GM18526 (cell line): ENCODE data around the gene ELMO1.

Source experiments
- POLR2A ChIP-seq: IDR thresholded peaks from 3 replicates; pipeline ENCODE4 v1.6.1; 2011; ENCODE audit not compliant: insufficient read length; ENCODE audit errors: extremely low read depth

ELMO1 gene

GRCh38 chr7:36880108-36880507 lies 568.6 kb downstream of the ELMO1 start:
- TF ChIP-seq POLR2A, result no peak

- no peak for TF ChIP-seq POLR2A
Measured at GRCh38 chr7:36879021-36879420, 569.6 kb downstream of the ELMO1 start.

DNA sequence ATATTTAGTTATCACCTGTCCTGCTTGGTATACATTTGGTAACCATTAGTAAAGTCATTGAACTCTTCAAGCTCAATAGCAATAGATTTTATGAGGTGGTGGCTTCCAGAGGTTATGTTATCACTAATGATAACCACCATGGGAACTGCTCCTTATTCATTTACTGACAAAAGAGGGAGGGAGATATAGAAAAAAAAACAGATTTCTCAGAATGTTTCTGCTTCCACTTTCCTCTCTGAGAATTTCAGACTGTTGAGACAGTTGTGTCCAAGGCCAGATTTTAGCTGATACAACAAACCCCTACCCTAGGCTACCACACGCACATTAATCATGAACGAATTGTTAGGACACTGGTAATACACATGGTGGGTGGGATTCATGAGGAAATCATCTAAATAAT lies 570.4 kb downstream of the ELMO1 start:
- TF ChIP-seq POLR2A, result no peak

DNA sequence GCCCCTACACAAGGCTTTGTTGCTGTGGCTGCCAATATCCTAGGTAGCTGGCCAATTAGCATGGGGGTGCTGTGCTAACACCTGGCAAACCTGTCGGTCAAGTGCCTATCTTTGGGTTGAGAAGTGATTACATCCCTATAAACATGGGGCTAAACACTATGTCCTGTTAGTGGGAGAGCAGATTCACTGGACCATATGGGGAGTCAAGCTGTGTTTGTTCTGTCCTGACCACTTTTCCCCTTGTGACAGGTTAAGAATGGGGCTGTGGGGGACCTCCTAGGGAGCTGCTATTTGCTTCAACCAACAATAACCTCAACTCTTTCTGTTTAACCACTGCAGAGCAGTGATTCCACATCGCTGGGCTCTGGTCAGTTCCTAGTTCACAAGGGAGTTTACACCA lies 572.9 kb downstream of the ELMO1 start:
- no peak for TF ChIP-seq POLR2A

DNA sequence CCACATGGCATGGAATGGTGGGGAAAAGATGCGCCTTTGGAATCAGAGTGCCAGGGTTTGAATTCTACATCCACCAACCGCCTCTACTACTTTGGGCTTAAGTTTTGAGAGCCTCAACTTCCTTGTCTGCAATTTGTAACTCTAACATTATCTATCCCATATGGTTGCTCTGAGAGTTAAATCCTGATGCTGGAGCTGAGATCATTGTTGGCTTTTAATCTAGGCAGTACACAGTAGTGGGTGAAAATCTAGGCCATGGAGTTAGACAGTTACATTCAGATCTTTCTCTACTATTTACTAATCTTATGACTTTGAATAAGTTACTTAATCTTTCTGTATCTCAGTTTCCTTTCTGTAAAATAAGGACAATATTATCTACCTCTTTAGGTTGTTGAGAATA lies 574.6 kb downstream of the ELMO1 start:
- no peak for TF ChIP-seq POLR2A

DNA sequence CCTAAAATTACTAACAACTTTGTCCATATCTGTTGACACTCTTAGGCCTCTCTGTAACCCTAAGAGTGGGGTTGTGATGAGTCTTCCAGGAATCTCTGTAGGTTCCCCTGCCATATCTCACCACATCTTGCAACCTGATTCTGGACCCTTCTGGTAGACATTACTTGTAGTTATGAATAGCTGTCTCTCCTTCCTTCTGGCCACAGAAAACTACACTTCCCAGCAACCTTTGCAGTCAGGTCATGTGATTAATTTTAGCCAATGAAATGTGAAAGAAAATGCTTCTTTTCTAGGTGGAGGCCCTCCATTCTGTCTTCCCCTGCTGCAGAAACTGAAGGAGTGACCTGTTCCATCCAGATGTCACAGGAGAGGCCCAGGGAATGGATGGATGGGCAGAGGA lies 576.8 kb downstream of the ELMO1 start:
- no peak for TF ChIP-seq POLR2A

- no peak for TF ChIP-seq POLR2A
Measured at GRCh38 chr7:36871355-36871738, 577.3 kb downstream of the ELMO1 start.

DNA sequence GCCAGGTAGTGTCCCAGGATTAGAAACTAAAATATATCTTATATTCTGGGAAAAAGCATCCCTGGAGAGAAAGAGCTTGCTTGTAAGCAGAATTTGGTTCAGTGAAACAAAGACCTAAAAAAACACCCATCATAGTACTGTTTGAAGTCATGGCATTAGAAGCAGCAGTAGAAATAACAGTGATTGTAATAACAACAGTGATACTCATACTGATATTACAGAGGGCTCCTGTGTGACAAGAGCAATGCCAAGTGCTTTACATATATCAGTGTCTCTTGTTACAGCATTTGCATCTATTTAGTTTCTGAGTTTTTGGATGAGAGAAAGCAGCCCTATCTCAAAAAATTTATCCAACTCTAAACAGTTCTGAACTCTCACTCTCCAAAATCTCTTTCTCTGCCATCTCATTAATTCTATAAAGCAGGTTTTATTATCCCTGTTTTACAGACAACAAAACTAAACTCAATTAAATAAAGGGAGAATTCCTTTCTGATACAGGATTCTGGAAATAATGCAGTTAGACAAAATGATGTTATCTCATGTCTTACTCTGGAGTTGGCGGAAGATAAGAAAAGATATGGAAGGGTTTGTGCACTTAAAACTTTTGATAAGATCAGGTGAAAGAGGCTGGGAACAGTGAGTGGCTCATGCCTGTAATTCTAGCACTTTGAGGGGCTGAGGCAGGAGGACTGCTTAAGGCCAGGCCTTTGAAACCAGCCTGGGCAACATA lies 577.9 kb downstream of the ELMO1 start:
- TF ChIP-seq POLR2A, result no peak

- no peak for TF ChIP-seq POLR2A
Measured at GRCh38 chr7:36868727-36869411, 579.8 kb downstream of the ELMO1 start.

DNA sequence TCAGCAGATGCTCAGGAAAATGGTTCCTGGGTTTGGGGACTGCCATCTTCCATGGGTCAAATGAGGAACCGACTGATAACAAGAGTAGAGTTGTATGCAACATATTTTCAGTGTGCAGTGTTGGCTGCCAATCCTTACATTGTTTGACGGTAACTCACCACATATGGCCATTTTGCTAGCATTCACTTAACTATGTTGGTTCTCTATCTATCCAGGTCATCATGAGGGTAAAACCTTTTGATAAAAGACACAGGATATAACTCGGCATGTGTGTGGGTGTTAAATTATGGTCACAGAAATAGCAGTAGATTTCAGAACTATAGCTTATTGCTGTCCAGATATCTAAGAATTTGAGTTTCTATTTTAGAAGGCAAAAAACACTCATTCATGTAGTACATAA lies 583.6 kb downstream of the ELMO1 start:
- no peak for TF ChIP-seq POLR2A

DNA sequence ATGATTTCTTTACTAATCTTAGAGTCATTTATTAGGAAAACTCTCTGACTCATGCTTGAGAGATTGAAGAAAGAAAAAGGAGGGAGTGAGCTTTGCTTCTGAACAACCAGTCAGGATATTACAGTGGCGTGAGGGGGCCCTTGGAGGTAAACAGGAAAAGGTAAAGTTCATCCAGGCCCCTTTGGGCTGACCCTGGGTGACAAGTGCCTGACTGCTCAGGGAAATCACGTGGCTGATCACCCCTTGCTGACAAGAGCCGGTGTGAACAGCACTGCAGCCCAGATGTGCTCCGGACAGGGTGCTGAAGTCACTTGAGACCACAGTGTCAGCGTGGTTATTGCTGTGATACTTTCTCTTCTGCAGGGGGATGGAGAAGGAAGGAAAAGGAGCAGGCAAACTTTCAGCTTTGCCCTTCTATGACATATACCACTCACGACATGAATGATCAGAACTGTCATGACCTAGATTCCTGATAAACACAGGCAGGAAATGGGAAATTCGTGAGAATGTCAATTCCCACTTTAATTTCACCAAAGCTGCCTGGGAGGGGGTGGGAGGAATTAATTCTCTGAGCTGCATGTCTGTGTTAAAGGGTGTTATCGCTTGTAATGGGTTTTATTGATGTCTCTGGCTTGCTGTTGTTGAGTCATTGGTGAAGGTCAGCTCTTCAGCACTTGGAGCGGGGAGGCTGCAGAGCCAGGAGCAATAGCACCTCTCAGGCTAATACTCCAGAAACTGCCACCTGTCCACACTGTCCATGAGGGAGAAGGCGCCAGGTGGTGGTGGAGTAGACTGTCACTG lies 584.6 kb downstream of the ELMO1 start:
- no peak for TF ChIP-seq POLR2A

DNA sequence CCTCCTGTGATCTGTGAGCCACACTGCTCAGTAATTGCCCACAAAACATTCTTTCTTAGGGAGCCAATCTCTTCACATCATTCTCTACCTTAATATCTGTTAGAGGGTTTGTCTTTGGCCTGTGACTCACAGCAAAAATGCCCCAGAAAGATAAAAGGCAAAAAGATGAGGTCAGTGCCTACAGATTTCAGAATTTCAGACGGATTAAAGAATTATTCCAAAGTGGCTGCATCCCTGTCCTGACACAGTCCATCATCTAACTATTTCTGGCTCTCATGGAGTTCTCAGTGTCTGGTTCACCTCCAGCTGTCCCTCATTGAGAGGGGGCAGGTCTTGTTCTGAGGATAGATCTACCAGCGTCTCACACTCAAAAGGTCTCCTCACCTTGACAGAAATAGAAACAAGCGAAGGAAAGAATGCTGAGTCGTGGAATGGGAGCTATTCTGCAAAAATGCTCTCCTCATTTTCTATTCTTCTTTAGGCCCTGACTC lies 585.8 kb downstream of the ELMO1 start:
- TF ChIP-seq POLR2A, result no peak

- no peak for TF ChIP-seq POLR2A
Measured at GRCh38 chr7:36861656-36862055, 587.0 kb downstream of the ELMO1 start.

DNA sequence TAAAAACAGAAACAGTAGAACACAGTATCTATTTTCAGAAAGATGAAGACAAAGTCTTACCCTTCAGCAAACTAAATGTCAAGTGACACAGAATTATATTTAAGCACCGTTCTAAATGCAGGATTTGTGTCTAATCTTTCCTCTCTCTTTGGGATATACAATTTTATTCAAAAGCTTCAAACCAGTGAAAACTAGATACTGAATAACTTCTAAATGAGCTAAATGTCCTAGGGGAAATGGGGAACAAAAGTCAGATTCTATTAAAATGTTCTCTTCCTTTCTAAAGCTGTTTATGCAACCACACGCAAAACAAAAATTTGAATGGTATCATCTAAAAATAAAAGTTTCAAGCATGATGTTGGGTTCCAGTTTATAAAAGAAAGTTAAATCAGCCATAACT lies 588.0 kb downstream of the ELMO1 start:
- no peak for TF ChIP-seq POLR2A

DNA sequence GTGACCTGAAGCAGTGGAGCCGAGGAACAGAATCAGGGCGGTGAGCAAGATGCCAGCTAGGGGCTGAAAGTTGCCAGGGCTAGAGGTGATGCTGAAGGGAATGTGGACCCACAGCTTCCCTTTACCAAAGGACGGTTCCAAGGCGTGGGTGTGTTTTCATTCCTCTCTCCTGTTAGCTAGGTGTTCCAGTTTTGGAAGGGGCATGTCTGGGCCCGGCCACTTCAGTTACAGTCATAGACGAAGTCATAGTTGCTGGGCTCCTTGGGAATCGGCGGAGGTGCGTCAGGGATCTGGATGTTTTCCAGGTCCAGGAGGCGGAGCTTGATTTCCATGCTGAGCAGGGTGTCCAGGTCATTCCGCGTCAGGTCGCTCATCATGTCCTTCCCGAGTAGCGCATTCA lies 593.3 kb downstream of the ELMO1 start:
- TF ChIP-seq POLR2A, result no peak

DNA sequence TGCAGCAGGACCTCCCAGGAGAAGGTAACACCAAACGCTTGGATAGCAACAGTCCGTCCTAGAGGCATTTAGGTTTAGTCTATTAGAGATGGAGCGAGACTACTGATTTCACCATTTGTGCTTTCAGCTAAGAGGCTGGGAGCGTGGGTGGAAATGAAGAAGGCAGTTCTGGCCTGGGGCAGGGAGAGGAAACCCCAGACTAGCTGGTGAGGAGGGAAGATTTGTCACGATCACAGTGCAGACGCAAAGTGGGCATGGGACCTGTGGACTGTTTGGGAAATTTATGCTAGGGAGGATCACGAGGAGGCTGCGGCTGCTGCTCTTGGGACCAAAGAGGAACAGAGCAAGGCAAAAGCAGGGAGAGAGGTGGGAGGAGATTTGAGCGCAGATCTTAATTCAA lies 594.0 kb downstream of the ELMO1 start:
- no peak for TF ChIP-seq POLR2A
